AG04450 (cell line): ENCODE data around the gene RHOBTB3. TPM values are rescaled to one million over a fixed set of nuclear protein-coding genes. Genes with fewer than 3 reads are reported as not detected.

Experiments
- CTCF ChIA-PET: fragments of 300-600, 350-600 bp; formaldehyde crosslinking; extraction: SDS; loops from one replicate; lab custom pipeline; 2022; ENCODE audit warnings: antibody characterized with exemption, inconsistent platforms; lab: Charles Lee
- POLR2A ChIA-PET: fragments of 350-600 bp; formaldehyde crosslinking; extraction: SDS; loops from one replicate; lab custom pipeline; 2021; ENCODE audit warnings: antibody characterized with exemption, inconsistent platforms; lab: Yijun Ruan, JAX
- DNase-seq: peaks from one replicate; pipeline ENCODE4 v3.0.0-alpha.2; 2011; ENCODE audit warnings: low read depth, low spot score
- H3K27ac ChIP-seq: one replicate; pipeline ENCODE4 v1.5.1; 2012; ENCODE audit warnings: low read depth, low read length, control low read depth
- H3K27me3 ChIP-seq: one replicate; pipeline ENCODE4 v1.6.0; 2012; ENCODE audit warnings: low read length; ENCODE audit not compliant: control insufficient read depth, insufficient read depth
- H3K4me3 ChIP-seq: 2 replicates; pipeline ENCODE4 v1.5.1; 2011; ENCODE audit warnings: mild to moderate bottlenecking, low read depth, low read length, control low read depth
- H3K9me3 ChIP-seq: 2 replicates; pipeline ENCODE4 v1.5.1; 2012; ENCODE audit warnings: low read length; ENCODE audit not compliant: control insufficient read depth, insufficient read depth
- CTCF ChIP-seq: IDR thresholded peaks from 2 replicates; pipeline ENCODE4 v1.5.1; 2011; ENCODE audit warnings: low read depth, low read length, control low read depth, inconsistent platforms
- polyA plus RNA-seq: library from polyadenylated mRNA; depleted of rRNA; stranded (reverse); fragments of >200 nt; gene quantifications from 2 replicates; pipeline ENCODE4 v1.2.3, GENCODE V29; 2011

The RHOBTB3 gene
- polyA plus RNA-seq, 1 experiment = 360 TPM

- Histone ChIP-seq H3K27ac (no peak overlapping the region), H3K27me3 (no peaks in the 10 kb centered on the region), H3K4me3 (no peak overlapping the region), H3K9me3 (no peaks in the 10 kb centered on the region)
- POLR2A ChIA-PET = interaction anchor here (1.1 to 1.3 kb wide), 4 partner anchors 19 to 68 kb away, joined by 3 to 8 read pairs (median 4); partner anchors contain the start of gene GLRX
- no peak for DNase-seq
- peak; percentile 88 for TF ChIP-seq CTCF
- CTCF ChIA-PET = interaction anchor here (0.5 to 4.3 kb wide), 38 partner anchors 10 to 833 kb away, joined by 3 to 84 read pairs (median 5); partner anchors contain the start of genes GLRX and RFESD
These were observed 50.0 kb downstream of the RHOBTB3 start for GRCh38 chr5:95781101-95781583.

DNA sequence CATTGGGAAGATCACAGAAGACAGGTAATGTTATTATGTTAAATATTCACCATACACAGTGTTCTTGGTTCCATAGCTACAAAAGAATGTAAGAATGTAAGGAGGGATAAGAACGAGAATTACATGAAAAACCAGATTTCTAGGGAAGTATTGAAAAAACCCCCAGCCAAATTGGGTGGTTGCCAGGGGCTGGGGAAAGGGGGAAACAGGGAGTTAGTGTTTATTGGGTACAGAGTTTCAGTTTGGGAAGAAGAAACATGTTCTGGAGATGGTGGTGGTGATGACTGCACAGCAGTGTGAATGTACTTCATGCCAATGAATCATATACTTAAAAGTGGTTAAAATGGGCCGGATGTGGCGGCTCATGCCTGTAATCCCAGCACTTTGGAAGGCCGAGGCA is 51.0 kb downstream of the RHOBTB3 start:
- DNase-seq = no peak

DNA sequence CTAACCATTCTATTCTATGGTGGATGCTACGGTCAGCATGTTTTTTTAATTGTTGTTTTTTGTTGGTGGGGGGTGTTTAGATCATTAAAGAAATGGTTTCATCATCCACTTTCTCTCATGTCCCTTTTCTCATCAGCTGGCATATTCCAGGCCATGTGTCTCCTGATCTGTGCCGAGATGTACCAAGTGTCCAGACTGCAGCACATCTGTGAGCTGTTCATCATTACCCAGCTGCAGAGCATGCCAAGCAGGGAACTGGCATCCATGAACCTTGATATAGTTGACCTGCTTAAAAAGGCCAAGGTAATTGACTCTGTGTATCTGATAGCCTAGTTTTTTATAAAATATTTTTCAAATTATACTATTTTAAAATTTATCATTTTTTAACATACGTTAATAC is 52.5 kb downstream of the RHOBTB3 start:
- no peaks in the 10 kb centered on the region for H3K9me3 ChIP-seq
- ChIA-PET CTCF (interaction anchor here (1.0 to 4.3 kb wide), 3 partner anchors 65 to 138 kb away, joined by 3 to 84 read pairs (median 5); no protein-coding TSS in a partner anchor), POLR2A (interaction anchor here (0.7 kb wide), 1 partner anchor 37 kb away, joined by 6 read pairs; no protein-coding TSS in a partner anchor)
- no peak overlapping the region for H3K4me3 ChIP-seq
- DNase-seq = no peak
- no peaks in the 10 kb centered on the region for H3K27me3 ChIP-seq
- H3K27ac ChIP-seq = no peak overlapping the region
- TF ChIP-seq CTCF = no peak

More for the DNA sequence above, 51.0 kb downstream of the RHOBTB3 start:
- no peaks in the 10 kb centered on the region for H3K27me3 ChIP-seq
- ChIA-PET POLR2A (interaction anchor here (0.7 to 1.3 kb wide), 3 partner anchors 20 to 40 kb away, joined by 4 to 5 read pairs (median 4); partner anchors contain the start of gene GLRX), CTCF (interaction anchor here (0.6 to 4.3 kb wide), 21 partner anchors 9 to 560 kb away, joined by 3 to 84 read pairs (median 7); partner anchors contain the start of genes GLRX and RFESD)
- no peak for TF ChIP-seq CTCF
- H3K27ac ChIP-seq = no peak overlapping the region
- no peak overlapping the region for H3K4me3 ChIP-seq
- no peaks in the 10 kb centered on the region for H3K9me3 ChIP-seq

GRCh38 chr5:95784514-95785302 is 53.6 kb downstream of the RHOBTB3 start:
- ChIA-PET CTCF (interaction anchor here (0.9 to 4.3 kb wide), 7 partner anchors 37 to 830 kb away, joined by 3 to 84 read pairs (median 3); no protein-coding TSS in a partner anchor), POLR2A (interaction anchor here (0.8 to 1.0 kb wide), 3 partner anchors 14 to 53 kb away, joined by 3 read pairs; partner anchors contain the start of gene GLRX)
- Histone ChIP-seq H3K9me3 (no peaks in the 10 kb centered on the region), H3K27ac (peak overlapping the region; percentile 47), H3K27me3 (no peaks in the 10 kb centered on the region), H3K4me3 (no peak overlapping the region)
- no peak for TF ChIP-seq CTCF
- DNase-seq = no peak
